Neuronal stem cell (in vitro differentiated cells): ENCODE results near the gene XRRA1.

Source experiments
- DNase-seq: peaks from one replicate; pipeline ENCODE4 v3.0.0-alpha.2; 2013; ENCODE audit warnings: low spot score
- H2AFZ ChIP-seq: one replicate; pipeline ENCODE4 v1.6.1; 2013; ENCODE audit warnings: mild to moderate bottlenecking, low read length, inconsistent platforms
- H2AK5ac ChIP-seq: 2 replicates; pipeline ENCODE4 v1.6.1; 2013; ENCODE audit warnings: low read depth, mild to moderate bottlenecking, inconsistent platforms, low read length, moderate library complexity, mixed read lengths
- H2BK120ac ChIP-seq: 2 replicates; pipeline ENCODE4 v1.6.1; 2013; ENCODE audit warnings: low read depth, mild to moderate bottlenecking, inconsistent platforms, low read length, moderate library complexity, mixed read lengths
- H2BK12ac ChIP-seq: one replicate; pipeline ENCODE4 v1.6.1; 2013; ENCODE audit warnings: low read length, inconsistent platforms
- H2BK15ac ChIP-seq: 2 replicates; pipeline ENCODE4 v1.6.1; 2013; ENCODE audit warnings: mild to moderate bottlenecking, low read length, inconsistent platforms, mixed read lengths
- H2BK5ac ChIP-seq: one replicate; pipeline ENCODE4 v1.6.1; 2013; ENCODE audit warnings: inconsistent platforms, mild to moderate bottlenecking, low read length, moderate library complexity
- H3K14ac ChIP-seq: one replicate; pipeline ENCODE4 v1.6.1; 2013; ENCODE audit warnings: low read length, inconsistent platforms
- H3K18ac ChIP-seq: 2 replicates; pipeline ENCODE4 v1.6.1; 2013; ENCODE audit warnings: low read length, inconsistent platforms
- H3K23ac ChIP-seq: 2 replicates; pipeline ENCODE4 v1.6.1; 2013; ENCODE audit warnings: low read depth, mild to moderate bottlenecking, mixed read lengths, low read length, inconsistent platforms; ENCODE audit not compliant: poor library complexity
- H3K27ac ChIP-seq: replicated peaks from 3 replicates; pipeline ENCODE4 v1.5.1; 2013; ENCODE audit warnings: low read length, inconsistent platforms
- H3K27me3 ChIP-seq, 3 experiments: 2 replicates each; pipeline ENCODE4 v1.6.1; 2013; ENCODE audit warnings: low read length in 3 of 3, mild to moderate bottlenecking in 2 of 3, inconsistent platforms in 1 of 3, low read depth in 1 of 3, mixed read lengths in 1 of 3, moderate library complexity in 1 of 3; ENCODE audit not compliant: control insufficient read depth in 3 of 3, insufficient read depth in 3 of 3
- H3K36me3 ChIP-seq, 2 donors: replicated peaks in 1 of 2; 2 replicates each; pipeline ENCODE4 v1.6.1; 2013; ENCODE audit warnings: low read length in 2 of 2; ENCODE audit not compliant: control insufficient read depth in 2 of 2, insufficient read depth in 2 of 2
- H3K4ac ChIP-seq: 2 replicates; pipeline ENCODE4 v1.6.1; 2013; ENCODE audit warnings: inconsistent platforms, mild to moderate bottlenecking, low read length, moderate library complexity
- H3K4me1 ChIP-seq, 2 donors: 1 replicate in 1 of 2; 2 replicates in 1 of 2; pipeline ENCODE4 v1.6.1; 2013; ENCODE audit warnings: low read length in 2 of 2, low read depth in 1 of 2; ENCODE audit not compliant: control insufficient read depth in 2 of 2, insufficient read depth in 1 of 2
- H3K4me2 ChIP-seq: one replicate; pipeline ENCODE4 v1.6.1; 2013; ENCODE audit warnings: mild to moderate bottlenecking, low read length, inconsistent platforms; ENCODE audit not compliant: insufficient read depth, poor library complexity, severe bottlenecking
- H3K4me3 ChIP-seq, 2 donors: 2 replicates each; pipeline ENCODE4 v1.5.1; 2013; ENCODE audit warnings: low read length in 2 of 2, mild to moderate bottlenecking in 2 of 2, inconsistent platforms in 1 of 2, moderate library complexity in 1 of 2
- H3K79me1 ChIP-seq: one replicate; pipeline ENCODE4 v1.6.1; 2013; ENCODE audit warnings: low read depth, mild to moderate bottlenecking, inconsistent platforms, low read length, moderate library complexity
- H3K9ac ChIP-seq: one replicate; pipeline ENCODE4 v1.6.1; 2013; ENCODE audit warnings: mild to moderate bottlenecking, low read depth, low read length, inconsistent platforms; ENCODE audit not compliant: poor library complexity
- H3K9me3 ChIP-seq, 2 donors: replicated peaks in 1 of 2; 2 replicates each; pipeline versions ENCODE3 to v1.6.1; 2013; ENCODE audit warnings: low read length in 2 of 2, mild to moderate bottlenecking in 2 of 2, inconsistent platforms in 1 of 2, low read depth in 1 of 2, mixed read lengths in 1 of 2, moderate library complexity in 1 of 2; ENCODE audit not compliant: control insufficient read depth in 2 of 2, insufficient read depth in 1 of 2
- H4K8ac ChIP-seq: one replicate; pipeline ENCODE4 v1.6.1; 2013; ENCODE audit warnings: low read depth, mild to moderate bottlenecking, inconsistent platforms, low read length, moderate library complexity
- H4K91ac ChIP-seq: one replicate; pipeline ENCODE4 v1.6.1; 2013; ENCODE audit warnings: low read length, low read depth, mild to moderate bottlenecking, inconsistent platforms; ENCODE audit not compliant: poor library complexity
- WGBS, 2 donors: extraction: QIAGEN DNeasy Blood & Tissue Kit; methylation state at CpG; one replicate each; pipeline ENCODE4 v1.1.7; 2013; ENCODE audit warnings: missing lambda C conversion rate in 2 of 2, mixed read lengths in 1 of 2; ENCODE audit not compliant: insufficient read length in 2 of 2, insufficient replicate concordance in 1 of 2; ENCODE audit errors: extremely low coverage in 2 of 2; 5-methylcytosine and 5-hydroxymethylcytosine counted together

Gene XRRA1

GRCh38 chr11:74957937-74958629 lies 9.2 kb upstream of the XRRA1 start:
- Histone ChIP-seq H3K23ac (no peak overlapping the region), H3K4me2 (no peak overlapping the region), H3K36me3 (peaks cover 8 to 74% of the 10 kb centered on the region in 2 donors), H3K9me3 (peaks cover 0 to 2% of the 10 kb centered on the region in 2 donors), H2AFZ (no peak overlapping the region), H4K8ac (no peak overlapping the region), H2BK5ac (no peak overlapping the region), H3K9ac (no peak overlapping the region), H3K18ac (no peak overlapping the region), H2AK5ac (no peak overlapping the region), H3K4me3 (no peak overlapping the region), H3K4ac (no peak overlapping the region), H2BK12ac (no peak overlapping the region), H2BK15ac (no peak overlapping the region), H2BK120ac (no peak overlapping the region), H3K79me1 (peaks cover 4% of the 10 kb centered on the region), H3K27me3 (no peaks in the 10 kb centered on the region), H4K91ac (no peak overlapping the region), H3K4me1 (no peaks in the 10 kb centered on the region), H3K27ac (no peak overlapping the region), H3K14ac (no peak overlapping the region)
- no peak for DNase-seq
- no CpG with 5 or more reads among the region's 1 CpG for WGBS, 2 donors

GRCh38 chr11:74956397-74957015 lies 7.6 kb upstream of the XRRA1 start:
- DNase-seq: no peak
- peaks cover 8 to 73% of the 10 kb centered on the region in 2 donors for H3K36me3 ChIP-seq
- H2BK120ac ChIP-seq: no peak overlapping the region
- no peaks in the 10 kb centered on the region for H3K4me1 ChIP-seq
- no peak overlapping the region for H3K27ac ChIP-seq
- WGBS, 2 donors: no CpG with 5 or more reads among the region's 4 CpGs
- no peak overlapping the region for H3K23ac ChIP-seq
- no peak overlapping the region for H3K18ac ChIP-seq
- H2BK12ac ChIP-seq: no peak overlapping the region
- no peaks in the 10 kb centered on the region for H3K27me3 ChIP-seq
- H3K9me3 ChIP-seq: peaks cover 0 to 2% of the 10 kb centered on the region in 2 donors
- no peak overlapping the region for H3K9ac ChIP-seq
- no peak overlapping the region for H3K4me2 ChIP-seq
- H4K8ac ChIP-seq: no peak overlapping the region
- H3K14ac ChIP-seq: no peak overlapping the region
- no peak overlapping the region for H2AK5ac ChIP-seq
- no peak overlapping the region for H3K4ac ChIP-seq
- no peak overlapping the region for H4K91ac ChIP-seq
- no peak overlapping the region for H2BK5ac ChIP-seq
- no peak overlapping the region for H2AFZ ChIP-seq
- no peak overlapping the region for H3K4me3 ChIP-seq
- H2BK15ac ChIP-seq: no peak overlapping the region
- peaks cover 2% of the 10 kb centered on the region for H3K79me1 ChIP-seq

- no peak for DNase-seq
- Histone ChIP-seq H3K18ac (no peak overlapping the region), H3K9me3 (peaks cover 0 to 2% of the 10 kb centered on the region in 2 donors), H3K36me3 (peaks cover 8 to 66% of the 10 kb centered on the region in 2 donors), H3K4ac (no peak overlapping the region), H3K9ac (no peak overlapping the region), H3K27ac (no peak overlapping the region), H2BK5ac (no peak overlapping the region), H3K14ac (no peak overlapping the region), H2BK12ac (no peak overlapping the region), H3K4me2 (no peak overlapping the region), H2AFZ (no peak overlapping the region), H2BK15ac (no peak overlapping the region), H3K4me3 (no peak overlapping the region), H4K8ac (no peak overlapping the region), H3K4me1 (peaks cover 3 to 5% of the 10 kb centered on the region in 2 donors), H2BK120ac (no peak overlapping the region), H3K79me1 (peaks cover 2% of the 10 kb centered on the region), H4K91ac (no peak overlapping the region), H3K27me3 (no peaks in the 10 kb centered on the region), H3K23ac (no peak overlapping the region), H2AK5ac (no peak overlapping the region)
- no CpG with 5 or more reads among the region's 1 CpG for WGBS, 2 donors
These were observed 5.3 kb upstream of the XRRA1 start for GRCh38 chr11:74954199-74954598.

GRCh38 chr11:74953451-74953850 lies 4.6 kb upstream of the XRRA1 start:
- DNase-seq: no peak
- no peak overlapping the region for H3K9ac ChIP-seq
- no peak overlapping the region for H3K4ac ChIP-seq
- no peak overlapping the region for H2BK15ac ChIP-seq
- no peak overlapping the region for H2AFZ ChIP-seq
- H4K8ac ChIP-seq: no peak overlapping the region
- H3K4me1 ChIP-seq: peaks cover 5% of the 10 kb centered on the region in 2 donors
- no peak overlapping the region for H3K18ac ChIP-seq
- H3K4me3 ChIP-seq: no peak overlapping the region
- no peak overlapping the region for H2BK120ac ChIP-seq
- peaks cover 2% of the 10 kb centered on the region for H3K79me1 ChIP-seq
- H3K27ac ChIP-seq: no peak overlapping the region
- no peak overlapping the region for H2BK12ac ChIP-seq
- no peak overlapping the region for H3K4me2 ChIP-seq
- peaks cover 0 to 2% of the 10 kb centered on the region in 2 donors for H3K9me3 ChIP-seq
- peaks cover 8 to 63% of the 10 kb centered on the region in 2 donors for H3K36me3 ChIP-seq
- H2BK5ac ChIP-seq: no peak overlapping the region
- H2AK5ac ChIP-seq: no peak overlapping the region
- no CpG with 5 or more reads among the region's 5 CpGs for WGBS, 2 donors
- H3K23ac ChIP-seq: no peak overlapping the region
- H3K27me3 ChIP-seq: no peaks in the 10 kb centered on the region
- H3K14ac ChIP-seq: no peak overlapping the region
- no peak overlapping the region for H4K91ac ChIP-seq
